Measurements from ENCODE around the gene LCTL.

LCTL gene, protein sequence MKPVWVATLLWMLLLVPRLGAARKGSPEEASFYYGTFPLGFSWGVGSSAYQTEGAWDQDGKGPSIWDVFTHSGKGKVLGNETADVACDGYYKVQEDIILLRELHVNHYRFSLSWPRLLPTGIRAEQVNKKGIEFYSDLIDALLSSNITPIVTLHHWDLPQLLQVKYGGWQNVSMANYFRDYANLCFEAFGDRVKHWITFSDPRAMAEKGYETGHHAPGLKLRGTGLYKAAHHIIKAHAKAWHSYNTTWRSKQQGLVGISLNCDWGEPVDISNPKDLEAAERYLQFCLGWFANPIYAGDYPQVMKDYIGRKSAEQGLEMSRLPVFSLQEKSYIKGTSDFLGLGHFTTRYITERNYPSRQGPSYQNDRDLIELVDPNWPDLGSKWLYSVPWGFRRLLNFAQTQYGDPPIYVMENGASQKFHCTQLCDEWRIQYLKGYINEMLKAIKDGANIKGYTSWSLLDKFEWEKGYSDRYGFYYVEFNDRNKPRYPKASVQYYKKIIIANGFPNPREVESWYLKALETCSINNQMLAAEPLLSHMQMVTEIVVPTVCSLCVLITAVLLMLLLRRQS

DNA sequence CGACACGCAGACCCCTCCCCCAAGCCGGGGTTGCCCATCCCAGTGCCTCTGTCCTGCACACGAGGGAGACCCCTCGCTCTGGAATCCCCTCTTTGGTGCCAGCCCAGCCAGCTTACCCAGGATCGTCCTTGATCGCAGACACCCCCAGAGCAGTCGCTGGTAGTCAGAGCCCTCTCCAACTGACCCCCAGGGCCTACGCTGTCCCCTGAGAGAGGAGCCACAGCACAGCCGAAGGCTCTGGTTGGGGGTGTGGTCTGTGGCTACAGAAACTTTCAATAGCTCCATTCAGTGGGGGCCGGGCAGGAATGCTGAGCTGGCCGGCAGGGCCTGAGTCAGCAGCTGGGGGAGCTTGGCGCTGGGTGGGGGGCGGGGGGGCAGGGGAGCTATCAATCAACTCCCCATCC, at the start of gene LCTL:
Gene LCTL (minus strand): TSS at position 258 of the 404 bp plus-strand sequence. CDS start 633 bp downstream, outside the sequence.
- in situ Hi-C loops (cut with MboI; ENCODE audit: low pct_unique_long_range_greater_than_20kb, low sequenced_read_pairs, unreplicated experiment) = no loop called here
- TF ChIP-seq, protein P1, sequence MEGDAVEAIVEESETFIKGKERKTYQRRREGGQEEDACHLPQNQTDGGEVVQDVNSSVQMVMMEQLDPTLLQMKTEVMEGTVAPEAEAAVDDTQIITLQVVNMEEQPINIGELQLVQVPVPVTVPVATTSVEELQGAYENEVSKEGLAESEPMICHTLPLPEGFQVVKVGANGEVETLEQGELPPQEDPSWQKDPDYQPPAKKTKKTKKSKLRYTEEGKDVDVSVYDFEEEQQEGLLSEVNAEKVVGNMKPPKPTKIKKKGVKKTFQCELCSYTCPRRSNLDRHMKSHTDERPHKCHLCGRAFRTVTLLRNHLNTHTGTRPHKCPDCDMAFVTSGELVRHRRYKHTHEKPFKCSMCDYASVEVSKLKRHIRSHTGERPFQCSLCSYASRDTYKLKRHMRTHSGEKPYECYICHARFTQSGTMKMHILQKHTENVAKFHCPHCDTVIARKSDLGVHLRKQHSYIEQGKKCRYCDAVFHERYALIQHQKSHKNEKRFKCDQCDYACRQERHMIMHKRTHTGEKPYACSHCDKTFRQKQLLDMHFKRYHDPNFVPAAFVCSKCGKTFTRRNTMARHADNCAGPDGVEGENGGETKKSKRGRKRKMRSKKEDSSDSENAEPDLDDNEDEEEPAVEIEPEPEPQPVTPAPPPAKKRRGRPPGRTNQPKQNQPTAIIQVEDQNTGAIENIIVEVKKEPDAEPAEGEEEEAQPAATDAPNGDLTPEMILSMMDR (IDR thresholded peaks at IDR 0.05; ENCODE audit: extremely low read depth, insufficient read depth, missing control alignments) = no peak

DNA sequence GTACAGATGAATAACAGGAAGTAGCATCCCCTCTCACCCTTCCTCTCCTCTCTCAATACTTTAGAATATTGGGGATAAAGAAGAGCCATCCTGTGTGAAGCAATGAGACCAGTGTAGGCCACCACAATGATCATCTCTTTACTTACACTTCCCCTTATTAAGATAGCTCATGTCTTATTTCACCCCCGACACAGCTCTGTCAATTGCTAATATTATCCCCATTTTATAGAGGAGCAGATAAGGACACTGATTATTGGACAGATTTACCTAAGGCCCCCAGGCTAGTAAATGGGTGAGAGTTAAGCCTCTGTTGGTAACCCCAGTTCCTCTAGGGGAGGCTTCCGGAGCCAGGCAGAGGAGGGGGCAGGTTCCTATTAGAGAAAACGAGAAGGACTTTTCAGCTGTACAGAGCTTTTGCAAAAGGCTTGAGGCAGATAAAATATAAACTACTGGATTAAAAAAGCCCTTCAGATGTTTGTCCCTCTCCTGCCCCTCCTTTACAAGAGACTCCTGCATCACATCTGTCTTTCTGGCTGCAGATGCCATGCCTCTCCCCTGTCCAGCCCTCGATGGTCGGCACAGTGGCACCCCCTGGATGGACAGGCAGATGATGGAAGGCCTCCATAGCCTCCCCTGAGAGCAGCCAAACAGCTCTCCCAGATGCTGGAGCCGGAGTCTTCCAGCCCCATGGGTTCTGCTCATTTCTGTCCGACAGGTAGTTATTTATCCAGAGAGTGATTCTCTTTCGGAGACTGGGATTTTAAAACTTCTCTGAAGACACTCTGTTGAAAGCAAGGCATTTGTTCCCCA, 49.4 kb upstream of the LCTL start:
- no peak for DNase-seq (ENCODE audit: low spot score)
- TF ChIP-seq, protein P1 (IDR thresholded peaks at IDR 0.05; ENCODE audit: extremely low read depth, insufficient read depth, missing control alignments) = no peak
- in situ Hi-C loops (cut with MboI; ENCODE audit: low pct_unique_long_range_greater_than_20kb, low sequenced_read_pairs, unreplicated experiment) = no loop called here

More for the DNA sequence above, at the start of gene LCTL:
- no peak for DNase-seq (ENCODE audit: low spot score)

DNA sequence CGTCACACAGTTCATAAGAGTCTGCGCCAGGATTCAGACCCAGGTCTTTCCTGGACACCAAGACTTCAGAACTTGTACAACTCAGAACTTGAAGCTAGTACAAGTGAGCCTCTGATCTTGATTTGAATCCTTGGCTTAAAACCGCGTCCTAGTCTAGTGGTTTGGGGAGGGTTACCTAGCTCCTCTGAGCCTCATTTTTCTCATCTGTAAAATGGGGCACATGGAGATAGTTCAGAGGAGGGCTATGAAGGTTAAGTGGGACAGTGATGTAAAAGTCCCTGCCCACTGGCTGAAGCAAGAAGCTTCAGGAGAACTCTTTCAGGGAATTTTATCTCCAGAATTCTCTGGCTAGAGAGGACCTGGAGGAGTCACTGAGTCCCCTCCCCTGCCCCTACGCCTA, 48.7 kb upstream of the LCTL start:
- in situ Hi-C loops (cut with MboI; ENCODE audit: low pct_unique_long_range_greater_than_20kb, low sequenced_read_pairs, unreplicated experiment) = no loop called here
- TF ChIP-seq, protein P1 (IDR thresholded peaks at IDR 0.05; ENCODE audit: extremely low read depth, insufficient read depth, missing control alignments) = no peak
- no peak for DNase-seq (ENCODE audit: low spot score)

DNA sequence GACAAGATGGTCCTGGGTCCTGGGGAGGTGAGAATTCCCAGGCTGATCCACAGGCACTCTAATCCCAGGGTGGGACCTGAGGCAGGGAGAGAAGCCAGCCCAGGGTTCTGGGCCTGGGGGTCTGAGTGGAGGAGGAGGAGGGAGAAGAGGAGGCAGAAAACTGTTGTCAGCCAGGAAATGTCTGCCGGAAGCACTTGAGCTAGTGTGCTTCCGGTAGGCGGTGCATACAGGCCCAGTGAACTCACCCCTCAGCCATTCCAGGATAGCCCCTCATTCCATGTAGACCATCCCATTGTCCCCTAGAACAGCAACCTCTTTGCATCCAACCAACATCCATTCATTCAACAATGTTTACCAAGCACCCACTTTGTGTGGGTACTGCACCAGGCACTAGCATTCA, 47.9 kb upstream of the LCTL start:
- no peak for DNase-seq (ENCODE audit: low spot score)
- TF ChIP-seq, protein P1 (IDR thresholded peaks at IDR 0.05; ENCODE audit: extremely low read depth, insufficient read depth, missing control alignments) = no peak
- in situ Hi-C loops (cut with MboI; ENCODE audit: low pct_unique_long_range_greater_than_20kb, low sequenced_read_pairs, unreplicated experiment) = no loop called here

DNA sequence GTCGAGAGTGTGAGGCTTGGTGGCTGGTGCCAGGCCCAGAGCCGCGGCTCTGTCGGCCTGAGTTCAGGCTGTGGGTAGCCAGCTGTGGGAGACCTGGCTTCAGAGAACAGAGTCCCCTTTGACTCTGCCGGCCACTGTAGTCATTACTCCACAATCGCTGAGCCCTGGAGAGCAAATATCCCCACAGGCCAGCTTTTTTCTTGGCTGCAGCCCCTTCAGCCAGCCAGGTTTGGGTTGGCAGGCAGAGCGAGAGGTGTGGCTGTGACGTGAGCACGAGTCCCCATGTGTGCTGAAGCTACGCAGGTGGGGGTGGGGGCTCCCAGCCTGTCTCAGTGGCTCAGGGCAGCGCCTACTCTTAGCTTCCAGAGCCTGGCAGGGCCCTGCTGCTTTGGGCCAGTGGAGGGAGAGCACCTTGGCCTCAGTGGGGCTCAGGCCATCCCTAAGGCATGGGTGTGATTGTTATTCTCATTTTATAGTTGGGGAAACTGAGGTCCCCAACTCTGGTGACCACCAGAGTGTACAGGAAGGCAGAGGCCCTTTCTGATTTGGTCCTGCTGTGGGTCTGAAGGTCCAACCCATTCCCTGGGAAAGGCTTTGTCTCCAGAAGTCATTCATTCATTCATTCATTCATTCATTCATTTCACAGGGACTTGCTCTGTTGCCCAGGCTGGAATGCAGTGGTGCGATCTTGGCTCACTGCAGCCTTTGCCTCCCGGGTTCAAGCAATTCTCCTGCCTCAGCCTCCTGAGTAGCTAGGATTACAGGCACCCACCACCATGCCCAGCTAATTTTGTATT, 45.7 kb upstream of the LCTL start:
- DNase-seq (ENCODE audit: low spot score) = no peak
- in situ Hi-C loops (cut with MboI; ENCODE audit: low pct_unique_long_range_greater_than_20kb, low sequenced_read_pairs, unreplicated experiment) = no loop called here
- TF ChIP-seq, protein P1 (IDR thresholded peaks at IDR 0.05; ENCODE audit: extremely low read depth, insufficient read depth, missing control alignments) = no peak

DNA sequence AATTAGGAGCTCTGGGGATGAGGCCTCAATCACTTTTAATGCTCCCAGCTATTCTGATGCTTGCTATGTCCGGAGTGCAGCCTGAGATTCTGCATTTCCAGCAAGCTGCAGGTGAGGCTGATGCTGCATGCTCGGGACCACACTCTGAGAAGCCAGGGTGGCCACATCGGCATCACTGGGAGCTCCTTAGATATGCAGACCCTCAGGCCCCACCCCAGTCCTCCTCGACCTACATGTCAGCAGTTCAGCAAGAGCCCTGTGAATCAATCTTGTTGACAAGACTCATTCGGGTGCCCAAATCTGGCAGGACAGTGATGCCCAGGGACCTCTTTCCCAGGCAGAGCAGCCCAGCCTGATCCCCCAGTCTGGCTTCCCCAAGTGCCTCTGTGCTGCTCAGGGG, 44.1 kb upstream of the LCTL start:
- in situ Hi-C loops (cut with MboI; ENCODE audit: low pct_unique_long_range_greater_than_20kb, low sequenced_read_pairs, unreplicated experiment) = loop anchor here (10.0 kb wide), 1 partner anchor 245 kb away; no protein-coding TSS in a partner anchor
- no peak for DNase-seq (ENCODE audit: low spot score)

More for the DNA sequence above, 44.1 kb upstream of the LCTL start:
- TF ChIP-seq, protein P1 (IDR thresholded peaks at IDR 0.05; ENCODE audit: extremely low read depth, insufficient read depth, missing control alignments) = no peak
